Measurements from ENCODE around the gene HEPHL1. TPM values are rescaled to one million over a fixed set of nuclear protein-coding genes. Genes with fewer than 3 reads are reported as not detected.

The HEPHL1 gene
- total RNA-seq, 1 experiment from 2014 or later: not detected

DNA sequence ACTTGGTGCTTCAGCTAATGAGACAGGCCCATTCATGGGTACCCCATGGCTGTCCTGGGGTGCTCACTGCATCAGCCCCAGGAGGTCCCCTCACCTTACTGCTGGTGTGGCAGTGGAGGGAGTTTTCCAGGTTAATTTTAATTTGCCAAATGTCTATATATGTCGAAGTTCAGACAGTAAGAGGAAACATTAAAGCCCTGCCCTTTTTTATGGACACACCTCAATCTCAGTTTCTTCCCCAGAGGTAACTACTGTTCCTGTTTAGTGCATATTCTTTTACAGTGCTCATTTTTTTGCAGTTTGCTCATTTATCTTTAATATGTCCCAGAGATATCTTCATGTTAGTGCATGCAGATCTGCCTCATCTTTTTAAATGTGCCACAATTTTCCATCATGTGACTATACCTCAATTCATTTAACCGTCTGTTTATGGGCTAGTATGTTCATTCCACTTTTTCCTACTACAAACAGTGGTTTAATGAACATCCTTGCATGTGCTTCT, 119.1 kb downstream of the HEPHL1 start:
- no peak overlapping the region for H3K27ac ChIP-seq (ENCODE audit: low read depth, low read length)
- H3K4me2 ChIP-seq (ENCODE audit: low read length): no peak overlapping the region
- H2AFZ ChIP-seq (ENCODE audit: low read depth, low read length, poor library complexity, severe bottlenecking): no peak overlapping the region
- CTCF ChIA-PET: no interaction called here
- H3K4me1 ChIP-seq (ENCODE audit: control insufficient read depth in 1 of 2, insufficient read depth in 2 of 2, low read length in 2 of 2): peaks cover 20 to 32% of the 10 kb centered on the region in 2 experiments
- H4K20me1 ChIP-seq (ENCODE audit: insufficient read depth): no peaks in the 10 kb centered on the region; the same call in 1 of the 2 replicates
- ATAC-seq (no peak), DNase-seq (ENCODE audit: low read depth, low spot score) (no peak)
- H3K9me3 ChIP-seq (ENCODE audit: control insufficient read depth in 1 of 2, insufficient read depth in 1 of 2, low read depth in 1 of 2, low read length in 2 of 2): no peaks in the 10 kb centered on the region
- POLR2A ChIA-PET: no interaction called here
- no peaks in the 10 kb centered on the region for H3K36me3 ChIP-seq (ENCODE audit: control insufficient read depth in 1 of 2, insufficient read depth in 2 of 2, low read length in 2 of 2)
- RAD21 ChIA-PET (ENCODE audit: low non-redundant PET in 1 of 2, low total read pairs in 2 of 2, uncharacterized antibody in 2 of 2, unreplicated experiment in 2 of 2): no interaction called here
- intact Hi-C loops (cut with micrococcal nuclease): no loop called here
- H3K4me3 ChIP-seq (replicated peaks in 1 of 2; ENCODE audit: low read depth in 1 of 2, low read length in 2 of 2): no peak overlapping the region
- no peaks in the 10 kb centered on the region for H3K9me2 ChIP-seq (ENCODE audit: insufficient read depth)
- no TSS peak for BruUV-seq (replicated peaks)
- TF ChIP-seq EZH2 (IDR thresholded peaks at IDR 0.05) (no peak), SRF (IDR thresholded peaks at IDR 0.05; ENCODE audit: low read depth) (no peak), POLR2A (IDR thresholded peaks at IDR 0.05; ENCODE audit: borderline replicate concordance, extremely low read depth, insufficient read depth, insufficient read length) (no peak), FOSL1 (IDR thresholded peaks at IDR 0.05; ENCODE audit: low read depth) (no peak), CEBPB (IDR thresholded peaks at IDR 0.05; ENCODE audit: low read depth) (no peak), RAD21 (IDR thresholded peaks at IDR 0.05; ENCODE audit: low read depth) (no peak), POLR2AphosphoS5 (IDR thresholded peaks at IDR 0.05; ENCODE audit: low read depth, low read length) (no peak), ZNF274 (IDR thresholded peaks at IDR 0.05; ENCODE audit: low read depth, low read length) (no peak), EZH2phosphoT487 (IDR thresholded peaks at IDR 0.05; ENCODE audit: borderline replicate concordance) (no peak), YY1 (IDR thresholded peaks at IDR 0.05; ENCODE audit: extremely low read depth, insufficient replicate concordance, low read depth, low read length) (no peak), ZFX (IDR thresholded peaks at IDR 0.05) (no peak), ATF3 (IDR thresholded peaks at IDR 0.05) (no peak), JUND (IDR thresholded peaks at IDR 0.05) (no peak), CBX3 (IDR thresholded peaks at IDR 0.05; ENCODE audit: low read depth) (no peak), SIN3A (IDR thresholded peaks at IDR 0.05; ENCODE audit: low read depth) (no peak), TCF7L2 (IDR thresholded peaks at IDR 0.05; ENCODE audit: borderline replicate concordance, extremely low read depth, insufficient read depth, insufficient read length) (no peak)
- TF ChIP-seq, protein P1, sequence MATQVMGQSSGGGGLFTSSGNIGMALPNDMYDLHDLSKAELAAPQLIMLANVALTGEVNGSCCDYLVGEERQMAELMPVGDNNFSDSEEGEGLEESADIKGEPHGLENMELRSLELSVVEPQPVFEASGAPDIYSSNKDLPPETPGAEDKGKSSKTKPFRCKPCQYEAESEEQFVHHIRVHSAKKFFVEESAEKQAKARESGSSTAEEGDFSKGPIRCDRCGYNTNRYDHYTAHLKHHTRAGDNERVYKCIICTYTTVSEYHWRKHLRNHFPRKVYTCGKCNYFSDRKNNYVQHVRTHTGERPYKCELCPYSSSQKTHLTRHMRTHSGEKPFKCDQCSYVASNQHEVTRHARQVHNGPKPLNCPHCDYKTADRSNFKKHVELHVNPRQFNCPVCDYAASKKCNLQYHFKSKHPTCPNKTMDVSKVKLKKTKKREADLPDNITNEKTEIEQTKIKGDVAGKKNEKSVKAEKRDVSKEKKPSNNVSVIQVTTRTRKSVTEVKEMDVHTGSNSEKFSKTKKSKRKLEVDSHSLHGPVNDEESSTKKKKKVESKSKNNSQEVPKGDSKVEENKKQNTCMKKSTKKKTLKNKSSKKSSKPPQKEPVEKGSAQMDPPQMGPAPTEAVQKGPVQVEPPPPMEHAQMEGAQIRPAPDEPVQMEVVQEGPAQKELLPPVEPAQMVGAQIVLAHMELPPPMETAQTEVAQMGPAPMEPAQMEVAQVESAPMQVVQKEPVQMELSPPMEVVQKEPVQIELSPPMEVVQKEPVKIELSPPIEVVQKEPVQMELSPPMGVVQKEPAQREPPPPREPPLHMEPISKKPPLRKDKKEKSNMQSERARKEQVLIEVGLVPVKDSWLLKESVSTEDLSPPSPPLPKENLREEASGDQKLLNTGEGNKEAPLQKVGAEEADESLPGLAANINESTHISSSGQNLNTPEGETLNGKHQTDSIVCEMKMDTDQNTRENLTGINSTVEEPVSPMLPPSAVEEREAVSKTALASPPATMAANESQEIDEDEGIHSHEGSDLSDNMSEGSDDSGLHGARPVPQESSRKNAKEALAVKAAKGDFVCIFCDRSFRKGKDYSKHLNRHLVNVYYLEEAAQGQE (IDR thresholded peaks at IDR 0.05; ENCODE audit: low read depth): no peak
- H3K9ac ChIP-seq (ENCODE audit: low read length): no peak overlapping the region
- peaks cover 89% of the 10 kb centered on the region for H3K79me2 ChIP-seq (ENCODE audit: insufficient read depth, low read length)
- no peaks in the 10 kb centered on the region for H3K27me3 ChIP-seq (ENCODE audit: insufficient read depth, low read length)

All from HCT116 (cell line).